ENCODE results near the gene LRP1B.

The LRP1B gene

GRCh38 chr2:141508806-141509595 is 621.8 kb downstream of the LRP1B start:
- DNase-seq (ENCODE audit: low read depth): no peak

- no peak for DNase-seq (ENCODE audit: low read depth)
Observed at GRCh38 chr2:141508086-141508752, 622.6 kb downstream of the LRP1B start.

- no peak for DNase-seq (ENCODE audit: low read depth)
Observed at GRCh38 chr2:141506135-141506534, 624.7 kb downstream of the LRP1B start.

GRCh38 chr2:141501752-141502151 is 629.1 kb downstream of the LRP1B start:
- DNase-seq (ENCODE audit: low read depth): no peak

- no peak for DNase-seq (ENCODE audit: low read depth)
Observed at GRCh38 chr2:141499123-141499522, 631.7 kb downstream of the LRP1B start.

GRCh38 chr2:141498561-141498960 is 632.3 kb downstream of the LRP1B start:
- DNase-seq (ENCODE audit: low read depth): no peak

- no peak for DNase-seq (ENCODE audit: low read depth)
Observed at GRCh38 chr2:141497272-141497671, 633.5 kb downstream of the LRP1B start.

GRCh38 chr2:141496810-141497209 is 634.0 kb downstream of the LRP1B start:
- no peak for DNase-seq (ENCODE audit: low read depth)

- DNase-seq (ENCODE audit: low read depth): no peak
Observed at GRCh38 chr2:141493936-141494335, 636.9 kb downstream of the LRP1B start.

- DNase-seq (ENCODE audit: low read depth): no peak
Observed at GRCh38 chr2:141492816-141493215, 638.0 kb downstream of the LRP1B start.

GRCh38 chr2:141490886-141491285 is 639.9 kb downstream of the LRP1B start:
- no peak for DNase-seq (ENCODE audit: low read depth)

- DNase-seq (ENCODE audit: low read depth): no peak
Observed at GRCh38 chr2:141482697-141483096, 648.1 kb downstream of the LRP1B start.

GRCh38 chr2:141475801-141476200 is 655.0 kb downstream of the LRP1B start:
- no peak for DNase-seq (ENCODE audit: low read depth)

GRCh38 chr2:141468761-141469160 is 662.1 kb downstream of the LRP1B start:
- no peak for DNase-seq (ENCODE audit: low read depth)

- no peak for DNase-seq (ENCODE audit: low read depth)
Observed at GRCh38 chr2:141467331-141467730, 663.5 kb downstream of the LRP1B start.

GRCh38 chr2:141464995-141465394 is 665.8 kb downstream of the LRP1B start:
- DNase-seq (ENCODE audit: low read depth): no peak

- no peak for DNase-seq (ENCODE audit: low read depth)
Observed at GRCh38 chr2:141458351-141458750, 672.5 kb downstream of the LRP1B start.

GRCh38 chr2:141455877-141456276 is 674.9 kb downstream of the LRP1B start:
- no peak for DNase-seq (ENCODE audit: low read depth)

GRCh38 chr2:141455211-141455826 is 675.5 kb downstream of the LRP1B start:
- DNase-seq (ENCODE audit: low read depth): no peak

- no peak for DNase-seq (ENCODE audit: low read depth)
Observed at GRCh38 chr2:141440072-141440635, 690.7 kb downstream of the LRP1B start.

GRCh38 chr2:141439524-141439923 is 691.3 kb downstream of the LRP1B start:
- no peak for DNase-seq (ENCODE audit: low read depth)

- no peak for DNase-seq (ENCODE audit: low read depth)
Observed at GRCh38 chr2:141438536-141438935, 692.3 kb downstream of the LRP1B start.

GRCh38 chr2:141437521-141437920 is 693.3 kb downstream of the LRP1B start:
- DNase-seq (ENCODE audit: low read depth): no peak

All from fibroblast of the conjunctiva (primary cell).